ENCODE data around the gene CDC7. TPM values are rescaled to one million over a fixed set of nuclear protein-coding genes. Genes with fewer than 3 reads are reported as not detected.
"Not testable (repeated sequence)": the region's sequence is repeated elsewhere in the genome, so short reads cannot be mapped to it uniquely, and the experiment has no call there.

CDC7 gene
- total RNA-seq, 3 donors from 2014 or later (not counting 1 experiment from before 2014, with no cell fraction given), result 7.2 to 11.4 (median 7.9) TPM

DNA sequence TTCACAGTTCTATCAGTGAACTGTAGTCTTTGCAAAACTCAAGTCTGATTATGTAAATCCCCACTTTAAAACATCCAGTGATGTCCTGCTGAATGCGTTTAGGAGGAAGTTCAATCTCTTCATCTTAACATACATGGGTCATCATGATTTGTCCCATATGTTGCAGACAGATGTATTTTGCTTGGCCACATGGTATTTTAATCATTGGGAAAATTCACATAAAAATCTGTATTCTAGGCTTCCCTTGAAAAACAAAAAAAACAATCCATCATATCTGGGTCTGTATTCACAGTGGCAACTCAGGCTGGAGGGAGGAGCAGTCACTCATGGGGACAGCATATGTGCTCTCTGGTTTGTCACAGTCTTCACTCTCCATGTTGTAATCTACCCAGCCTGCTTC, 44.8 kb upstream of the CDC7 start:
- Mint-ChIP-seq H3K9me3 (no peaks in the 10 kb centered on the region), H3K4me3 (no peak overlapping the region), H3K4me1 (no peaks in the 10 kb centered on the region), H3K36me3 (no peaks in the 10 kb centered on the region), H3K27ac (no peak overlapping the region), H3K27me3 (ENCODE audit: low read depth in 2 of 2) (peaks cover 3 to 7% of the 10 kb centered on the region in 2 donors)
- DNase-seq (no peak), ATAC-seq (no peak)
- peaks cover 2% of the 10 kb centered on the region for H3K27me3 ChIP-seq (ENCODE audit: control insufficient read depth, insufficient read depth, low read length)
- intact Hi-C loops (cut with micrococcal nuclease), result no loop called here
- no CpG with 5 or more reads among the region's 1 CpG for WGBS (ENCODE audit: insufficient coverage)
- H3K27ac ChIP-seq (ENCODE audit: low read length), result no peak overlapping the region
- H3K4me1 ChIP-seq (ENCODE audit: control insufficient read depth, insufficient read depth, low read length), result no peaks in the 10 kb centered on the region
- H3K9me3 ChIP-seq (ENCODE audit: control insufficient read depth, insufficient read depth, low read length), result no peaks in the 10 kb centered on the region
- no peaks in the 10 kb centered on the region for H3K36me3 ChIP-seq (ENCODE audit: control insufficient read depth, insufficient read depth, low read length)
- TF ChIP-seq, protein P1, sequence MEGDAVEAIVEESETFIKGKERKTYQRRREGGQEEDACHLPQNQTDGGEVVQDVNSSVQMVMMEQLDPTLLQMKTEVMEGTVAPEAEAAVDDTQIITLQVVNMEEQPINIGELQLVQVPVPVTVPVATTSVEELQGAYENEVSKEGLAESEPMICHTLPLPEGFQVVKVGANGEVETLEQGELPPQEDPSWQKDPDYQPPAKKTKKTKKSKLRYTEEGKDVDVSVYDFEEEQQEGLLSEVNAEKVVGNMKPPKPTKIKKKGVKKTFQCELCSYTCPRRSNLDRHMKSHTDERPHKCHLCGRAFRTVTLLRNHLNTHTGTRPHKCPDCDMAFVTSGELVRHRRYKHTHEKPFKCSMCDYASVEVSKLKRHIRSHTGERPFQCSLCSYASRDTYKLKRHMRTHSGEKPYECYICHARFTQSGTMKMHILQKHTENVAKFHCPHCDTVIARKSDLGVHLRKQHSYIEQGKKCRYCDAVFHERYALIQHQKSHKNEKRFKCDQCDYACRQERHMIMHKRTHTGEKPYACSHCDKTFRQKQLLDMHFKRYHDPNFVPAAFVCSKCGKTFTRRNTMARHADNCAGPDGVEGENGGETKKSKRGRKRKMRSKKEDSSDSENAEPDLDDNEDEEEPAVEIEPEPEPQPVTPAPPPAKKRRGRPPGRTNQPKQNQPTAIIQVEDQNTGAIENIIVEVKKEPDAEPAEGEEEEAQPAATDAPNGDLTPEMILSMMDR (IDR thresholded peaks at IDR 0.05), result no peak
- H3K4me3 ChIP-seq (ENCODE audit: low read length), result no peak overlapping the region

DNA sequence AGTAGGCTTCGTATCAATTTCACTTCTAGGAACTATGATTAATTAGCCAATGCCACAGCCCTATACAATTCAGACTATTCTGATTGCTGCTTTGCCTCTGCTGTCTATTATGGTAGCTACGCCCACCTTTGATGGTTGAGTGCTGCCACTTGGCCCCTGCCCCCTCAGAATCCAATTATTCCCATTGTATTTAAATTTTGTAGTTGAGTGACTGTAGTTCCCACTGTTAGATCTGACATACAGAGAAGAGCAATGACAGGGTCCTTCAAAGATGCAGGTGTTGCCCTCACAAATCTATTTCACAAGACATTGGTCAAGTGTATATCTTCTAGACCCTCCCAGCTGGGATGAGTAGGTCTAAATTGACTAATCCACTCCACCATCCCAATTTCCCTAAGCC, 35.3 kb upstream of the CDC7 start:
- H3K27ac ChIP-seq (ENCODE audit: low read length); H3K4me3 ChIP-seq (ENCODE audit: low read length); H3K4me1 Mint-ChIP-seq; H3K27ac Mint-ChIP-seq; H3K36me3 ChIP-seq (ENCODE audit: control insufficient read depth, insufficient read depth, low read length); intact Hi-C loops (cut with micrococcal nuclease); H3K27me3 ChIP-seq (ENCODE audit: control insufficient read depth, insufficient read depth, low read length); ATAC-seq; H3K9me3 ChIP-seq (ENCODE audit: control insufficient read depth, insufficient read depth, low read length); H3K4me1 ChIP-seq (ENCODE audit: control insufficient read depth, insufficient read depth, low read length); DNase-seq; H3K27me3 Mint-ChIP-seq (ENCODE audit: low read depth in 2 of 2); H3K4me3 Mint-ChIP-seq: not testable (repeated sequence)
- H3K36me3 Mint-ChIP-seq, result peaks cover 12% of the 10 kb centered on the region
- WGBS (ENCODE audit: insufficient coverage), result 94% methylated on average over 2 of the region's 2 CpGs
- peaks cover 2 to 10% of the 10 kb centered on the region in 2 donors for H3K9me3 Mint-ChIP-seq

DNA sequence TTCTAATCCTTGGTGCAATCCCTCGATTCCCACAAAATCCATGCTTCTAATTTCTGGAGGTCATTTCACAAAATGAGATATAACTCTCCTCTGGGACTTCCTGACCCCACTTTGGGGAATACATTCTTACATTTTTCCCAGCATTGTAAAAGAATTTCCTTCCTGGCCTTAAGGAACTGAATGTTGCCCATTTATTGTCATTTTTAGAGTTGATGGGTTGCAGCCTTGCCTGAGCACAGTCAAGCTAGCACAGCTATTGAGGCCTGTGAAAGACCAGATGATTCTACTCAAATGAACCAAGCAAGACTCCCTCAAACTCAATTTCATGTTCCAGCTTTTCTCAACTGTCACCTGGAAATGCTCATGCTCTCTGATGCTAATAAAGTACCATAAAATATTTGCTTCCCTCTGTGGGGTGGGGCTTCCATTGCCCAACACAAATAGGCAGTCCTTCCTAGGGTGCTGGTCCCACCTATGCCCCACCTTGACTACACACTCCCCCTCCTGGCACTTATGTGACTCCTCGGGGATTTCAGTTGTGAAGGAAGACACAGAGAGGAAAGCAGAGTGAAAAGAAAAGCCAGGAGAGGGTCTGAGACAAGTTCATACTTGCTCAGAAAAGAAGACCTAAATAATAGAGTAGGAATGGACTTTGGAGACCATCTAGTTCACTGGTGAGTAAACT, 24.0 kb upstream of the CDC7 start:
- Mint-ChIP-seq H3K4me1 (no peaks in the 10 kb centered on the region), H3K27ac (no peak overlapping the region), H3K27me3 (ENCODE audit: low read depth in 2 of 2) (peaks cover 0 to 3% of the 10 kb centered on the region in 2 donors), H3K36me3 (no peaks in the 10 kb centered on the region), H3K9me3 (no peaks in the 10 kb centered on the region), H3K4me3 (no peak overlapping the region)
- Histone ChIP-seq H3K36me3 (ENCODE audit: control insufficient read depth, insufficient read depth, low read length) (no peaks in the 10 kb centered on the region), H3K4me1 (ENCODE audit: control insufficient read depth, insufficient read depth, low read length) (no peaks in the 10 kb centered on the region), H3K27ac (ENCODE audit: low read length) (no peak overlapping the region), H3K9me3 (ENCODE audit: control insufficient read depth, insufficient read depth, low read length) (no peaks in the 10 kb centered on the region), H3K4me3 (ENCODE audit: low read length) (no peak overlapping the region), H3K27me3 (ENCODE audit: control insufficient read depth, insufficient read depth, low read length) (no peaks in the 10 kb centered on the region)
- intact Hi-C loops (cut with micrococcal nuclease), result no loop called here
- DNase-seq (no peak), ATAC-seq (no peak)
- TF ChIP-seq, protein P1 (IDR thresholded peaks at IDR 0.05), result no peak
- 94% methylated on average over 2 of the region's 2 CpGs for WGBS (ENCODE audit: insufficient coverage)

DNA sequence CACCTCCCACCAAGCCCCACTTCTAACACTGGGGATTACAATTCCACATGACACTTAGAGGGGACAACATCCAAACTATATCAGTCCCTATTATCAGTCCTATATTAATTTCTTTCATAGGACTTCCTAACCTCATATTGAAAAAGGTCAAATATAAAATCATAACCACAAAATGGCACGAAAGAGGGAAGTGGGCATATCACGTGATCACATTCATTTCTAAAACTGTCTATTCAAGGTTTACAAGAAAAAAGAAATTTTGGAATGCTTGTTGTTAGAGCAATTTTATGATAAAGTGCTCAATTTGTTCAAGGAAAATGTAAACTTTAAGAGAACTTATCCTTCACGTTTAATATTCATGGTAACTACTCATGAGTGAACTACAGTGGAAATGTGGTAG, 13.2 kb upstream of the CDC7 start:
- H3K4me1 Mint-ChIP-seq, result no peaks in the 10 kb centered on the region
- ATAC-seq, result no peak
- peaks cover 3 to 17% of the 10 kb centered on the region in 2 donors for H3K27me3 Mint-ChIP-seq (ENCODE audit: low read depth in 2 of 2)
- 48% methylated on average over 2 of the region's 3 CpGs for WGBS (ENCODE audit: insufficient coverage)
- H3K4me3 Mint-ChIP-seq, result no peak overlapping the region
- H3K27me3 ChIP-seq (ENCODE audit: control insufficient read depth, insufficient read depth, low read length), result no peaks in the 10 kb centered on the region
- no peaks in the 10 kb centered on the region for H3K36me3 ChIP-seq (ENCODE audit: control insufficient read depth, insufficient read depth, low read length)
- peaks cover 9% of the 10 kb centered on the region for H3K36me3 Mint-ChIP-seq
- no peak overlapping the region for H3K27ac ChIP-seq (ENCODE audit: low read length)
- H3K9me3 Mint-ChIP-seq, result no peaks in the 10 kb centered on the region
- intact Hi-C loops (cut with micrococcal nuclease), result no loop called here
- H3K4me1 ChIP-seq (ENCODE audit: control insufficient read depth, insufficient read depth, low read length), result no peaks in the 10 kb centered on the region
- H3K9me3 ChIP-seq (ENCODE audit: control insufficient read depth, insufficient read depth, low read length), result no peaks in the 10 kb centered on the region
- DNase-seq, result no peak
- no peak overlapping the region for H3K4me3 ChIP-seq (ENCODE audit: low read length)
- TF ChIP-seq, protein P1 (IDR thresholded peaks at IDR 0.05), result no peak
- no peak overlapping the region for H3K27ac Mint-ChIP-seq

All from natural killer cell (primary cell).